ENCODE measurements around the gene CT47C1.

- TF ChIP-seq EZH2 (IDR thresholded peaks at IDR 0.05; ENCODE audit: borderline replicate concordance, low read length), result no peak
- peak; percentile 66 for TF ChIP-seq CTCF (IDR thresholded peaks at IDR 0.05; ENCODE audit: low read length)
These were observed 46.1 kb downstream of the CT47C1 start for GRCh38 chrX:119118780-119119395.
